ENCODE measurements around the gene LIN7A.

GRCh38 chr12:80838708-80839107 lies 99.0 kb downstream of the LIN7A start:
- no peak for TF ChIP-seq GATA2 (IDR thresholded peaks at IDR 0.05; ENCODE audit: low read depth, low read length)
- no peak for TF ChIP-seq GATA3 (IDR thresholded peaks at IDR 0.05; ENCODE audit: low read depth, low read length)
